ENCODE measurements around the gene CGAS.

The CGAS gene

DNA sequence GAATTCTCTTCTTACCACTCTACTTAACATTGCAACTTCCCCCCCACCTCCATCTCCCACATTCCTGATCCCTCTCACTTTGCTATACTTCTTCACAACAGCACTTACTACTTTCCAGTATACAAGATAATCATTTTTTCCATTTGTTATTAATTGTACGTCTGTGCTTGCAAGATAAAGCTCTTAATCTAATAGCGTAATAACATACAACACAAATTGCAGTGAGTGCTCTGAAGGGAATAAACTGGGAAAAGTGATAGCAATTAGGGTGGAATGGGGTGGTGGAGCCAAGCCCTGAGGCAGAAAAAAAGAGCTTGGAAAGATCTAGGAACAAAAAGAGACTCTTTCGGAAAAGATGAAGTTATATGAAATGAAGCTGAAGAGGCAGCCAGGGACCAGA lies 8.5 kb downstream of the CGAS start:
- TF ChIP-seq ZBTB7A (tag by site-specific recombination; IDR thresholded peaks at IDR 0.05; ENCODE audit: low read depth) (no peak), BCL11B (tag by site-specific recombination; IDR thresholded peaks at IDR 0.05; ENCODE audit: low read depth) (no peak), KLF7 (tag by site-specific recombination; IDR thresholded peaks at IDR 0.05; ENCODE audit: borderline replicate concordance) (no peak), BCL11A (tag by site-specific recombination; IDR thresholded peaks at IDR 0.05; ENCODE audit: low read depth) (no peak), ZNF324 (tag by site-specific recombination; IDR thresholded peaks at IDR 0.05) (no peak), KLF9 (tag by site-specific recombination; IDR thresholded peaks at IDR 0.05; ENCODE audit: low read depth) (no peak), ZNF350 (tag by site-specific recombination; IDR thresholded peaks at IDR 0.05) (no peak), ZNF48 (tag by site-specific recombination; IDR thresholded peaks at IDR 0.05) (no peak)
- TF ChIP-seq, protein P1, sequence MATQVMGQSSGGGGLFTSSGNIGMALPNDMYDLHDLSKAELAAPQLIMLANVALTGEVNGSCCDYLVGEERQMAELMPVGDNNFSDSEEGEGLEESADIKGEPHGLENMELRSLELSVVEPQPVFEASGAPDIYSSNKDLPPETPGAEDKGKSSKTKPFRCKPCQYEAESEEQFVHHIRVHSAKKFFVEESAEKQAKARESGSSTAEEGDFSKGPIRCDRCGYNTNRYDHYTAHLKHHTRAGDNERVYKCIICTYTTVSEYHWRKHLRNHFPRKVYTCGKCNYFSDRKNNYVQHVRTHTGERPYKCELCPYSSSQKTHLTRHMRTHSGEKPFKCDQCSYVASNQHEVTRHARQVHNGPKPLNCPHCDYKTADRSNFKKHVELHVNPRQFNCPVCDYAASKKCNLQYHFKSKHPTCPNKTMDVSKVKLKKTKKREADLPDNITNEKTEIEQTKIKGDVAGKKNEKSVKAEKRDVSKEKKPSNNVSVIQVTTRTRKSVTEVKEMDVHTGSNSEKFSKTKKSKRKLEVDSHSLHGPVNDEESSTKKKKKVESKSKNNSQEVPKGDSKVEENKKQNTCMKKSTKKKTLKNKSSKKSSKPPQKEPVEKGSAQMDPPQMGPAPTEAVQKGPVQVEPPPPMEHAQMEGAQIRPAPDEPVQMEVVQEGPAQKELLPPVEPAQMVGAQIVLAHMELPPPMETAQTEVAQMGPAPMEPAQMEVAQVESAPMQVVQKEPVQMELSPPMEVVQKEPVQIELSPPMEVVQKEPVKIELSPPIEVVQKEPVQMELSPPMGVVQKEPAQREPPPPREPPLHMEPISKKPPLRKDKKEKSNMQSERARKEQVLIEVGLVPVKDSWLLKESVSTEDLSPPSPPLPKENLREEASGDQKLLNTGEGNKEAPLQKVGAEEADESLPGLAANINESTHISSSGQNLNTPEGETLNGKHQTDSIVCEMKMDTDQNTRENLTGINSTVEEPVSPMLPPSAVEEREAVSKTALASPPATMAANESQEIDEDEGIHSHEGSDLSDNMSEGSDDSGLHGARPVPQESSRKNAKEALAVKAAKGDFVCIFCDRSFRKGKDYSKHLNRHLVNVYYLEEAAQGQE (tag by site-specific recombination; IDR thresholded peaks at IDR 0.05), result no peak
- TF ChIP-seq, protein P2, sequence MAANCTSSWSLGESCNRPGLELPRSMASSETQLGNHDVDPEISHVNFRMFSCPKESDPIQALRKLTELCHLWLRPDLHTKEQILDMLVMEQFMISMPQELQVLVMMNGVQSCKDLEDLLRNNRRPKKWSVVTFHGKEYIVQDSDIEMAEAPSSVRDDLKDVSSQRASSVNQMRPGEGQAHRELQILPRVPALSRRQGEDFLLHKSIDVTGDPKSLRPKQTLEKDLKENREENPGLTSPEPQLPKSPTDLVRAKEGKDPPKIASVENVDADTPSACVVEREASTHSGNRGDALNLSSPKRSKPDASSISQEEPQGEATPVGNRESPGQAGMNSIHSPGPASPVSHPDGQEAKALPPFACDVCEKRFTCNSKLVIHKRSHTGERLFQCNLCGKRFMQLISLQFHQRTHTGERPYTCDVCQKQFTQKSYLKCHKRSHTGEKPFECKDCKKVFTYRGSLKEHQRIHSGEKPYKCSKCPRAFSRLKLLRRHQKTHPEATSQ (tag by site-specific recombination; IDR thresholded peaks at IDR 0.05), result no peak
- no peaks in the 10 kb centered on the region; a peak in 1 of 3 replicates for H3K36me3 ChIP-seq (ENCODE audit: control insufficient read depth in 2 of 2, insufficient read depth in 1 of 2, low read length in 2 of 2)
- POLR2A ChIA-PET, result no interaction called here
- no peaks in the 10 kb centered on the region for H3K9me3 ChIP-seq (ENCODE audit: control insufficient read depth, insufficient read depth, low read depth, low read length)
- CTCF ChIA-PET, result no interaction called here
- no peak overlapping the region for H3K27ac ChIP-seq (ENCODE audit: extremely low read depth, low read depth, low read length)
- no peaks in the 10 kb centered on the region for H3K4me1 ChIP-seq (ENCODE audit: control insufficient read depth, insufficient read depth, low read length)
- H3K4me3 ChIP-seq (ENCODE audit: low read depth, low read length), result no peak overlapping the region

DNA sequence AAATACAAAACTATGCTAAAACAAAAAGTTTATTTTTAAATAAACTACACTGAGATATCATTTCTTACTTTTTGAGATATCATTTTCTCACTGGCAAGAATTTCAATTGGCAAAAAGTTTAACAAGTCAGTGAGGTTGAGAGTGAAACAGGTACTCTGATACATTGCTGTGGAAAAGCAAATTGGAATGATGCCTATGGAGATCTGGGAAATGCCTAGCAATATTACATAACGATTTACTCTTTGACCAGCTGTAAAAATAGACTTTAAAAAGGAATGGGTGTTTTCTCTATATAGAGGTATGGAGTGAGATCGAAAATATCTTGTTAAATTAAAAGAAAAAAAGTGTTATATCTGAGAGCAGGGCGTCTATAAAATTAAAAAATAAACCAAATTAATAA lies 16.9 kb downstream of the CGAS start:
- no peak overlapping the region for H3K4me3 ChIP-seq (ENCODE audit: low read depth, low read length)
- H3K9me3 ChIP-seq (ENCODE audit: control insufficient read depth, insufficient read depth, low read depth, low read length), result no peaks in the 10 kb centered on the region
- H3K4me1 ChIP-seq (ENCODE audit: control insufficient read depth, insufficient read depth, low read length), result no peaks in the 10 kb centered on the region
- ChIA-PET POLR2A (no interaction called here), CTCF (interaction anchor here (0.7 kb wide), 1 partner anchor 109 kb away, joined by 3 read pairs; no protein-coding TSS in a partner anchor)
- H3K36me3 ChIP-seq (ENCODE audit: control insufficient read depth in 2 of 2, insufficient read depth in 1 of 2, low read length in 2 of 2), result no peaks in the 10 kb centered on the region; a peak in 1 of 3 replicates
- no peak for TF ChIP-seq ZNF623 (tag by site-specific recombination; IDR thresholded peaks at IDR 0.05)
- TF ChIP-seq ZNF19 (tag by site-specific recombination; IDR thresholded peaks at IDR 0.05; ENCODE audit: low read depth), result no peak
- no peak for TF ChIP-seq ZNF157 (tag by site-specific recombination; IDR thresholded peaks at IDR 0.05)
- no peak for TF ChIP-seq ZNF658 (tag by site-specific recombination; IDR thresholded peaks at IDR 0.05)
- TF ChIP-seq MZF1 (tag by site-specific recombination; IDR thresholded peaks at IDR 0.05; ENCODE audit: borderline replicate concordance), result no peak
- no peak for TF ChIP-seq RBAK (tag by site-specific recombination; IDR thresholded peaks at IDR 0.05)
- TF ChIP-seq IKZF3 (tag by site-specific recombination; IDR thresholded peaks at IDR 0.05), result no peak
- TF ChIP-seq ZNF600 (tag by site-specific recombination; IDR thresholded peaks at IDR 0.05), result no peak
- TF ChIP-seq, protein P3, sequence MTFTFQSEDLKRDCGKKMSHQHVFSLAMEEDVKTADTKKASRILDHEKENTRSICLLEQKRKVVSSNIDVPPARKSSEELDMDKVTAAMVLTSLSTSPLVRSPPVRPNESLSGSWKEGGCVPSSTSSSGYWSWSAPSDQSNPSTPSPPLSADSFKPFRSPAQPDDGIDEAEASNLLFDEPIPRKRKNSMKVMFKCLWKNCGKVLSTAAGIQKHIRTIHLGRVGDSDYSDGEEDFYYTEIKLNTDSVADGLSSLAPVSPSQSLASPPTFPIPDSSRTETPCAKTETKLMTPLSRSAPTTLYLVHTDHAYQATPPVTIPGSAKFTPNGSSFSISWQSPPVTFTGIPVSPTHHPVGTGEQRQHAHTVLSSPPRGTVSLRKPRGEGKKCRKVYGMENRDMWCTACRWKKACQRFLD (tag by site-specific recombination; IDR thresholded peaks at IDR 0.05), result no peak
- TF ChIP-seq, protein P4, sequence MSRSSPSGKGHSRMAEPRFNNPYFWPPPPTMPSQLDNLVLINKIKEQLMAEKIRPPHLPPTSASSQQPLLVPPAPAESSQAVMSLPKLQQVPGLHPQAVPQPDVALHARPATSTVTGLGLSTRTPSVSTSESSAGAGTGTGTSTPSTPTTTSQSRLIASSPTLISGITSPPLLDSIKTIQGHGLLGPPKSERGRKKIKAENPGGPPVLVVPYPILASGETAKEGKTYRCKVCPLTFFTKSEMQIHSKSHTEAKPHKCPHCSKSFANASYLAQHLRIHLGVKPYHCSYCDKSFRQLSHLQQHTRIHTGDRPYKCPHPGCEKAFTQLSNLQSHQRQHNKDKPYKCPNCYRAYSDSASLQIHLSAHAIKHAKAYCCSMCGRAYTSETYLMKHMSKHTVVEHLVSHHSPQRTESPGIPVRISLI (tag by site-specific recombination; IDR thresholded peaks at IDR 0.05), result no peak
- no peak for TF ChIP-seq ZNF239 (tag by site-specific recombination; IDR thresholded peaks at IDR 0.05)
- no peak for TF ChIP-seq OVOL3 (tag by site-specific recombination; IDR thresholded peaks at IDR 0.05)
- TF ChIP-seq ZNF501 (tag by site-specific recombination; IDR thresholded peaks at IDR 0.05), result no peak
- TF ChIP-seq REPIN1 (tag by site-specific recombination; IDR thresholded peaks at IDR 0.05; ENCODE audit: low read depth), result no peak
- TF ChIP-seq ZNF24 (tag by site-specific recombination; IDR thresholded peaks at IDR 0.05), result no peak
- no peak for TF ChIP-seq ZNF585B (tag by site-specific recombination; IDR thresholded peaks at IDR 0.05)
- no peak overlapping the region for H3K27ac ChIP-seq (ENCODE audit: extremely low read depth, low read depth, low read length)

All from HEK293 (cell line).